SU-DHL-6 (cell line): ENCODE measurements around the gene CABLES2.

Source experiments
- H2AFZ ChIP-seq: fragments of 200-600 bp; sonication (generic); 2 replicates; pipeline ENCODE4 v1.6.1; 2014; ENCODE audit warnings: low read depth, mild to moderate bottlenecking, moderate library complexity, mixed read lengths, antibody characterized with exemption, low read length; ENCODE audit not compliant: severe bottlenecking
- H3F3A ChIP-seq: fragments of 200-600 bp; shearing (Covaris generic); 2 replicates; pipeline ENCODE4 v1.6.0; 2016; ENCODE audit warnings: antibody characterized with exemption, mild to moderate bottlenecking; ENCODE audit not compliant: insufficient read depth
- H3K27ac ChIP-seq: fragments of 200-600 bp; sonication (generic); 2 replicates; pipeline ENCODE4 v1.5.1; 2016; ENCODE audit warnings: low read depth, mild to moderate bottlenecking, low read length, moderate library complexity, mixed read lengths
- H3K27me3 ChIP-seq: fragments of 200-600 bp; sonication (generic), shearing (Covaris generic); 2 replicates; pipeline ENCODE4 v1.6.0; 2014; ENCODE audit warnings: mild to moderate bottlenecking, low read length
- H3K36me3 ChIP-seq: fragments of 200-600 bp; sonication (generic); 2 replicates; pipeline ENCODE4 v1.6.1; 2014; ENCODE audit warnings: mild to moderate bottlenecking, low read length, mixed read lengths
- H3K4me2 ChIP-seq: fragments of 300-600, 200-600 bp; shearing (Covaris generic), sonication (generic); 2 replicates; pipeline ENCODE4 v1.6.0; 2014; ENCODE audit warnings: low read length, low read depth, mild to moderate bottlenecking; ENCODE audit not compliant: poor library complexity, severe bottlenecking
- H3K4me3 ChIP-seq: fragments of 200-600 bp; sonication (generic); 2 replicates; pipeline ENCODE4 v1.5.1; 2014; ENCODE audit warnings: antibody characterized with exemption, low read length, mild to moderate bottlenecking, mixed read lengths; ENCODE audit not compliant: insufficient read depth, poor library complexity, severe bottlenecking
- H3K79me2 ChIP-seq: fragments of 200-600 bp; sonication (generic); 2 replicates; pipeline ENCODE4 v1.6.1; 2014; ENCODE audit warnings: mild to moderate bottlenecking, low read length, moderate library complexity; ENCODE audit not compliant: insufficient read depth
- H3K9ac ChIP-seq: fragments of 200-600 bp; sonication (generic); 2 replicates; pipeline ENCODE4 v1.7.0; 2014; ENCODE audit warnings: mild to moderate bottlenecking, low read length
- H3K9me2 ChIP-seq: fragments of 200-600 bp; sonication (generic); replicated peaks from 2 replicates; pipeline ENCODE4 v1.6.1; 2014; ENCODE audit warnings: low read length; ENCODE audit not compliant: insufficient read depth
- H3K9me3 ChIP-seq: fragments of 200-600 bp; sonication (generic); 2 replicates; pipeline ENCODE4 v1.6.1; 2014; ENCODE audit warnings: low read length, mixed read lengths; ENCODE audit not compliant: insufficient read depth
- H4K20me1 ChIP-seq: fragments of 200-600 bp; sonication (generic); 2 replicates; pipeline ENCODE4 v1.6.1; 2014; ENCODE audit warnings: low read depth, mild to moderate bottlenecking, antibody characterized with exemption, low read length, moderate library complexity, mixed read lengths
- EZH2phosphoT487 ChIP-seq: fragments of 200-600 bp; sonication (generic), shearing (Covaris generic); conservative IDR thresholded peaks from 2 replicates; pipeline ENCODE4 v1.6.1; 2018; ENCODE audit warnings: mild to moderate bottlenecking, antibody characterized with exemption, low read length, moderate library complexity, mixed read lengths
- TF ChIP-seq, protein P1 (sequence below): fragments of 200-600 bp; sonication (generic); IDR thresholded peaks from one replicate; pipeline ENCODE4 v1.5.1; 2017; ENCODE audit warnings: antibody characterized with exemption, mild to moderate bottlenecking, low read length, moderate library complexity; ENCODE audit not compliant: insufficient read depth, poor library complexity, severe bottlenecking

Gene CABLES2

DNA sequence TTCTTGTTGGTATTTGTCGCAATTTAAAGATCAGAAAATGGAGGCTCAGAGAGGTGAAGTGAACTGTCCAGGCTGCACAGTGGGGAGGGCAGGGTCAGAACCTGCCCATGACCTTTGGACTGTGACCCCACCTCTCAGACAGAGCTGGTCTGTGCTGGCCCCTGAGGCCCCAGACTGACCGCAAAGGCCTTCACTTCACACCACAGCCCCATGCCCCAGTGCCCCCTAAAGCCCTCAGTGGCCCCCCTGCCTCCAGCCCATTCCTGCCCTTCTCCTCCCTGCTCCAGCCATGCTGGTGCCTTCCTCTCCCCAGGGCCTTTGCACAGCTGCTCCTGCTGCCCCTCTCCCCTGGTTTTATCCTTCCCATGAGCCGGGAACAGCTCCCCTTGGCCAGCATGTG, 29.6 kb upstream of the CABLES2 start:
- TF ChIP-seq, protein P1, sequence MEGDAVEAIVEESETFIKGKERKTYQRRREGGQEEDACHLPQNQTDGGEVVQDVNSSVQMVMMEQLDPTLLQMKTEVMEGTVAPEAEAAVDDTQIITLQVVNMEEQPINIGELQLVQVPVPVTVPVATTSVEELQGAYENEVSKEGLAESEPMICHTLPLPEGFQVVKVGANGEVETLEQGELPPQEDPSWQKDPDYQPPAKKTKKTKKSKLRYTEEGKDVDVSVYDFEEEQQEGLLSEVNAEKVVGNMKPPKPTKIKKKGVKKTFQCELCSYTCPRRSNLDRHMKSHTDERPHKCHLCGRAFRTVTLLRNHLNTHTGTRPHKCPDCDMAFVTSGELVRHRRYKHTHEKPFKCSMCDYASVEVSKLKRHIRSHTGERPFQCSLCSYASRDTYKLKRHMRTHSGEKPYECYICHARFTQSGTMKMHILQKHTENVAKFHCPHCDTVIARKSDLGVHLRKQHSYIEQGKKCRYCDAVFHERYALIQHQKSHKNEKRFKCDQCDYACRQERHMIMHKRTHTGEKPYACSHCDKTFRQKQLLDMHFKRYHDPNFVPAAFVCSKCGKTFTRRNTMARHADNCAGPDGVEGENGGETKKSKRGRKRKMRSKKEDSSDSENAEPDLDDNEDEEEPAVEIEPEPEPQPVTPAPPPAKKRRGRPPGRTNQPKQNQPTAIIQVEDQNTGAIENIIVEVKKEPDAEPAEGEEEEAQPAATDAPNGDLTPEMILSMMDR = no peak
- no peak for TF ChIP-seq EZH2phosphoT487
- H3K9me2 ChIP-seq = no peaks in the 10 kb centered on the region
- no peaks in the 10 kb centered on the region for H3K36me3 ChIP-seq
- no peak overlapping the region for H2AFZ ChIP-seq
- H3K79me2 ChIP-seq = no peaks in the 10 kb centered on the region
- no peak overlapping the region for H3K9ac ChIP-seq
- no peaks in the 10 kb centered on the region for H3K9me3 ChIP-seq
- H3K4me3 ChIP-seq = no peak overlapping the region
- H3K27me3 ChIP-seq = no peaks in the 10 kb centered on the region
- no peaks in the 10 kb centered on the region for H3F3A ChIP-seq
- no peaks in the 10 kb centered on the region for H4K20me1 ChIP-seq
- no peak overlapping the region for H3K4me2 ChIP-seq
- H3K27ac ChIP-seq = no peak overlapping the region

DNA sequence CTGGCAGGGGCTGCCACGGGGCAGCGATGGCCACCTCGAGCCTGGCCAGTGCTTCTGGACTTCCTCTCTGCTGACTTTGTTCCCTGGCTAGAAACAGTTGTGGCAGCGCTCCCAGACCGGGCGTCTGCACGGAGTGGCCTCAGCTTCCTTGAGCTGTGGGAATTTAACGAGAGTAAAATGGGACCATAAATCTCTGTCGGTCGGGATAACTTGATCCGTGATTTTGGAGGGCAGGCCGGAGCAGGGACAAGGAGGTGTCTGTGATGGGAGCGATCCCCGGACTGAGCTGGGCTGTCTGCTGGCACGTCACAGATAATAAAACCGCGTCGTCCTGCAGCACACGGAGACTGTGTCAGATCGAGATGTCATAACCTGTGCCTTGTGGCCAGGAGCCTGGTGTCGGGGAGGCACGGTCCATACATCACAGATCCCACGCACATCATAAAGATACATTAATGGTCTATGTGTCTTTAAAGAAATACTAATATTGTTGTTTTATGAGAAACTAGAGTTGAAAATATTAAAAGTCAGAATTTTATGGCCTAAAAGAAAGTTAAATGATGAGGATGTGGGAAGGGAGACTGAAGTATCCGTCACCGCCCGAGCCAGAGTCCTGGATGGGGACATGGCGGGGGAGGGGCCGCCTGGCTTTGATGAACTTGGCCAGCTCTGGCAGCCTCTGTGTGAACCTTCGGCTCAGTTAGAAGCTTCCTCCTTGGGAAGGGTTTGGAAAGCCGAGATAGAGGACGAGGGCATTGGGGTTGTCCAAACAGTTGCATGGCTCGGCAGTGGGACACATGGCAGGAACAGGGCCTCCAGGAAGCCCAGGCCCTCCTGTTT, 26.8 kb upstream of the CABLES2 start:
- no peak overlapping the region for H3K9ac ChIP-seq
- no peaks in the 10 kb centered on the region for H3K36me3 ChIP-seq
- no peaks in the 10 kb centered on the region for H4K20me1 ChIP-seq
- H2AFZ ChIP-seq = no peak overlapping the region
- no peaks in the 10 kb centered on the region for H3K27me3 ChIP-seq
- no peak overlapping the region for H3K4me3 ChIP-seq
- H3F3A ChIP-seq = no peaks in the 10 kb centered on the region
- H3K9me2 ChIP-seq = no peaks in the 10 kb centered on the region
- H3K79me2 ChIP-seq = no peaks in the 10 kb centered on the region
- no peak overlapping the region for H3K4me2 ChIP-seq
- no peak overlapping the region for H3K27ac ChIP-seq
- TF ChIP-seq EZH2phosphoT487 = no peak
- TF ChIP-seq, protein P1 = no peak
- H3K9me3 ChIP-seq = no peaks in the 10 kb centered on the region

DNA sequence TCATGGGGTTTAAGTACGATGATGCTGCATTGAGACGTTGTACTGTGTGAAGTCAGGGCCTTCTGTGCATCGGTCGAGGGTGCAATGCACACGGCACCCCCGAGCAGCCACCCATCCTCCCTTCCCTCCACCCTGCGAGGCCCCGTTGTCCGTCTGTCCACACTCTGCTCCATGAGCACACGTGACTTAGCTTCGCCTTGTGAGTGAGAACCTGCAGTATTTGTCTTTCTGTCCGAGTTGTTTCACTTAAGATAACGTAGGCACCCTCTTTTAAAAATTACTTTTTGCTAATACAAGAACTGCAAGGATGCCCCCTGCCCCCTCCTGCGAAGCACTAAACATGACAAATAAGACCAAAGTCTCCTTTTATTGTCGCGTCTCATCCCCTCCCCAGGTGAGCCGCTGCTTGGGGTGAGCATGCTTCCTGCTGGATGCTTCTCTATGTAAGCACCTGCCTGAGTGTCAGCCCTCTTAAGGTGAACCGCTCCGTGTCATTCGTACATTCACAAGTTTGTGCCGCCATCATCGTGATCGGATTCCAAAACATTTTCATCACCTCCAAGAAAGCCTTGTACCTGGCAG, 23.9 kb upstream of the CABLES2 start:
- TF ChIP-seq, protein P1 = no peak
- TF ChIP-seq EZH2phosphoT487 = no peak

More for the DNA sequence above, 23.9 kb upstream of the CABLES2 start:
- Histone ChIP-seq H3K9ac (no peak overlapping the region), H2AFZ (no peak overlapping the region), H3K79me2 (no peaks in the 10 kb centered on the region), H3K4me2 (no peak overlapping the region), H3F3A (no peaks in the 10 kb centered on the region), H3K27me3 (no peaks in the 10 kb centered on the region), H3K9me3 (no peaks in the 10 kb centered on the region), H3K4me3 (no peak overlapping the region), H3K36me3 (no peaks in the 10 kb centered on the region), H4K20me1 (no peaks in the 10 kb centered on the region), H3K27ac (no peak overlapping the region), H3K9me2 (no peaks in the 10 kb centered on the region)
